OCI-LY7 (cell line): ENCODE results near the gene VAMP7. TPM values are rescaled to one million over a fixed set of nuclear protein-coding genes. Genes with fewer than 3 reads are reported as not detected.
"Not testable (repeated sequence)": the region's sequence is repeated elsewhere in the genome, so short reads cannot be mapped to it uniquely, and the experiment has no call there.

Experiments
- Bru-seq: library from RNA; stranded (reverse); fragments of 400-500 nt; gene quantifications from one replicate; lab custom pipeline; 2021; lab: Mats Ljungman, UMichigan
- BruChase-seq, 2 experiments: library from RNA; stranded (reverse); fragments of 400-500 nt; gene quantifications; one replicate each; lab custom pipeline; 2021; lab: Mats Ljungman, UMichigan
- BruUV-seq: library from RNA; stranded (reverse); fragments of 400-500 nt; replicated peaks from 2 replicates; lab custom pipeline; 2021; lab: Mats Ljungman, UMichigan
- CTCF ChIA-PET: fragments of 300-600 bp; sonication (Branson Sonifier 250); formaldehyde crosslinking; loops from one replicate; lab custom pipeline; 2022; ENCODE audit warnings: antibody characterized with exemption; ENCODE audit not compliant: unreplicated experiment; lab: Charles Lee
- POLR2A ChIA-PET: fragments of 300-600 bp; sonication (Branson Sonifier 250); formaldehyde crosslinking; loops from one replicate; lab custom pipeline; 2022; ENCODE audit warnings: antibody characterized with exemption; lab: Charles Lee
- DNase-seq: peaks from one replicate; pipeline ENCODE4 v3.0.0-alpha.2; 2015; ENCODE audit warnings: low spot score
- H2AFZ ChIP-seq: fragments of 200-600 bp; sonication (generic), shearing (Covaris generic); 2 replicates; pipeline ENCODE4 v1.6.1; 2014; ENCODE audit warnings: mild to moderate bottlenecking, antibody characterized with exemption, low read length, moderate library complexity
- H3K27ac ChIP-seq: fragments of 200-600 bp; sonication (generic); 2 replicates; pipeline ENCODE4 v1.5.1; 2014; ENCODE audit warnings: mixed run types, low read depth, mild to moderate bottlenecking, moderate library complexity, low read length, inconsistent platforms; ENCODE audit not compliant: poor library complexity, severe bottlenecking
- H3K36me3 ChIP-seq: fragments of 200-600 bp; sonication (generic); 2 replicates; pipeline ENCODE4 v1.6.1; 2014; ENCODE audit warnings: mild to moderate bottlenecking, antibody characterized with exemption, low read length, moderate library complexity, mixed read lengths; ENCODE audit not compliant: insufficient read depth
- H3K4me1 ChIP-seq: fragments of 200-600 bp; sonication (generic); 2 replicates; pipeline ENCODE4 v1.5.1; 2014; ENCODE audit warnings: mild to moderate bottlenecking, low read length; ENCODE audit not compliant: insufficient read depth, poor library complexity, severe bottlenecking
- H3K4me2 ChIP-seq: fragments of 200-600 bp; sonication (generic); 2 replicates; pipeline ENCODE4 v1.6.1; 2014; ENCODE audit warnings: mild to moderate bottlenecking, low read length
- H3K4me3 ChIP-seq: fragments of 200-600 bp; sonication (generic); 2 replicates; pipeline ENCODE4 v1.5.1; 2014; ENCODE audit warnings: mild to moderate bottlenecking, low read depth, low read length; ENCODE audit not compliant: poor library complexity, severe bottlenecking
- H3K79me2 ChIP-seq: fragments of 200-600 bp; sonication (generic); 2 replicates; pipeline ENCODE4 v1.6.1; 2016; ENCODE audit warnings: low read depth, mild to moderate bottlenecking, low read length, moderate library complexity, mixed read lengths; ENCODE audit not compliant: insufficient read depth
- H3K9me2 ChIP-seq: fragments of 200-600 bp; sonication (generic); 2 replicates; pipeline ENCODE4 v1.6.1; 2016; ENCODE audit warnings: mild to moderate bottlenecking, low read length, mixed read lengths; ENCODE audit not compliant: insufficient read depth
- H3K9me3 ChIP-seq: fragments of 200-600 bp; sonication (generic); 2 replicates; pipeline ENCODE4 v1.6.1; 2014; ENCODE audit warnings: mild to moderate bottlenecking, mixed run types, low read length, mixed read lengths
- H4K20me1 ChIP-seq: fragments of 200-600 bp; sonication (generic); 2 replicates; pipeline ENCODE4 v1.6.1; 2014; ENCODE audit warnings: mild to moderate bottlenecking, antibody characterized with exemption, low read length, moderate library complexity, mixed read lengths; ENCODE audit not compliant: insufficient read depth
- CTCF ChIP-seq: fragments of 200-600 bp; sonication (generic); conservative IDR thresholded peaks from 2 replicates; pipeline ENCODE4 v1.5.1; 2014; ENCODE audit warnings: mild to moderate bottlenecking, antibody characterized with exemption, low read length, moderate library complexity, mixed read lengths
- EZH2phosphoT487 ChIP-seq: fragments of 200-600 bp; sonication (generic); IDR thresholded peaks from 2 replicates; pipeline ENCODE4 v1.6.1; 2018; ENCODE audit warnings: low read depth, borderline replicate concordance, mild to moderate bottlenecking, mixed run types, antibody characterized with exemption, low read length, moderate library complexity, mixed read lengths
- intact Hi-C: fragments of 100-400 bp; cut with micrococcal nuclease; formaldehyde crosslinking; loops from one replicate; pipeline ENCODE4 v1.10.0; 2022; ENCODE audit not compliant: unreplicated experiment
- long read RNA-seq: library from polyadenylated mRNA; stranded (forward); transcript quantifications from one replicate; pipeline ENCODE4 v2.0.0, GENCODE V29; 2022
- total RNA-seq, 2 experiments: library from RNA; depleted of rRNA in 1 of 2; stranded (reverse); fragments of >200 nt in 1 of 2; shearing (Covaris generic) in 1 of 2; gene quantifications; 2 replicates each; pipeline ENCODE4 v1.2.3, GENCODE V29; 2014 to 2022

Gene VAMP7
- 15.5 and 19.2 TPM in 2 replicates for total RNA-seq (2014; rRNA removed; shearing (Covaris generic))
- 32.0 and 37.0 TPM in 2 replicates for total RNA-seq (2022)
- Bru-seq, nascent RNA, result percentile 73 among the genes with signal in this experiment
- percentile 66 among the genes with signal in this experiment for BruChase-seq, experiment 1, labeled RNA remaining after a 6-hour chase
- percentile 63 among the genes with signal in this experiment for BruChase-seq, experiment 2, labeled RNA remaining after a 2-hour chase
- long read RNA-seq, transcript VAMP7-202 (8 exons, 2,646 nt), result major isoform, 63 of 83 reads
- long read RNA-seq, partial matches to known transcripts, result 0 of 83 reads
- long read RNA-seq, other reads (novel, unspliced or antisense), result 9 of 83 reads

- H3K4me1 ChIP-seq, result peaks cover 21% of the 10 kb centered on the region
- no peaks in the 10 kb centered on the region for H4K20me1 ChIP-seq
- peaks cover 13% of the 10 kb centered on the region; the same call in 1 of the 2 replicates for H3K79me2 ChIP-seq
- intact Hi-C loops, result no loop called here
- H3K9me2 ChIP-seq, result no peaks in the 10 kb centered on the region
- DNase-seq, result peak; percentile 88
- ChIA-PET POLR2A (no interaction called here), CTCF (no interaction called here)
- peak within 1 kb of the TSS; percentile 50 for H2AFZ ChIP-seq
- peak within 1 kb of the TSS; percentile 12 for H3K27ac ChIP-seq
- H3K4me2 ChIP-seq, result peak within 1 kb of the TSS; percentile 64
- peak within 1 kb of the TSS; percentile 76 for H3K4me3 ChIP-seq
- BruUV-seq, result no TSS peak
- TF ChIP-seq CTCF (no peak), EZH2phosphoT487 (no peak)
- H3K36me3 ChIP-seq, result no peaks in the 10 kb centered on the region
- no peaks in the 10 kb centered on the region for H3K9me3 ChIP-seq
Observed at GRCh38 chrX:155881158-155881993, at the start of gene VAMP7. TSS of gene VAMP7 (plus strand) at chrX:155881345. CDS start at chrX:155889467, 8,122 bp downstream.

- no TSS peak for BruUV-seq
Observed at GRCh38 chrX:155841232-155841631, 39.9 kb upstream of the VAMP7 start.

GRCh38 chrX:155851786-155852185, 29.4 kb upstream of the VAMP7 start:
- DNase-seq, H3K27ac ChIP-seq, CTCF ChIA-PET, H2AFZ ChIP-seq, H3K36me3 ChIP-seq, H3K9me3 ChIP-seq, H3K4me2 ChIP-seq, H4K20me1 ChIP-seq, H3K4me3 ChIP-seq, H3K4me1 ChIP-seq, BruUV-seq, intact Hi-C loops, POLR2A ChIA-PET, H3K79me2 ChIP-seq, H3K9me2 ChIP-seq: not testable (repeated sequence)

More at GRCh38 chrX:155841232-155841631, 39.9 kb upstream of the VAMP7 start:
- H3K9me2 ChIP-seq, result no peaks in the 10 kb centered on the region
- H2AFZ ChIP-seq, result no peak overlapping the region
- no peaks in the 10 kb centered on the region for H4K20me1 ChIP-seq
- H3K4me1 ChIP-seq, result no peaks in the 10 kb centered on the region
- H3K4me3 ChIP-seq, result no peak overlapping the region
- no peaks in the 10 kb centered on the region for H3K9me3 ChIP-seq
- TF ChIP-seq EZH2phosphoT487, result no peak
- no peak for TF ChIP-seq CTCF
- CTCF ChIA-PET, result no interaction called here
- intact Hi-C loops, result no loop called here
- H3K36me3 ChIP-seq, result no peaks in the 10 kb centered on the region
- H3K79me2 ChIP-seq, result no peaks in the 10 kb centered on the region
- POLR2A ChIA-PET, result no interaction called here
- no peak for DNase-seq
- H3K27ac ChIP-seq, result no peak overlapping the region
- no peak overlapping the region for H3K4me2 ChIP-seq
